Lower leg skin (tissue), 3 donors: ENCODE data around the gene BOK.

Experiments
- CTCF ChIP-seq, 3 donors: fragments of 450-650 bp; IDR thresholded peaks; one replicate each; pipeline ENCODE4 v1.5.1; 2016; ENCODE audit warnings: antibody characterized with exemption in 3 of 3, mild to moderate bottlenecking in 3 of 3, moderate library complexity in 2 of 3
- POLR2A ChIP-seq, 2 donors: fragments of 450-650 bp; IDR thresholded peaks; one replicate each; pipeline ENCODE4 v1.6.1; 2016 to 2017; ENCODE audit warnings: antibody characterized with exemption in 2 of 2, mild to moderate bottlenecking in 1 of 2, moderate library complexity in 1 of 2

GRCh38 chr2:241582806-241583205, 24.3 kb downstream of the BOK start:
- TF ChIP-seq POLR2A (IDR thresholded peaks at IDR 0.05): no peak
- TF ChIP-seq CTCF (IDR thresholded peaks at IDR 0.05): no peak
